ENCODE measurements around the gene PTGDR2.

DNA sequence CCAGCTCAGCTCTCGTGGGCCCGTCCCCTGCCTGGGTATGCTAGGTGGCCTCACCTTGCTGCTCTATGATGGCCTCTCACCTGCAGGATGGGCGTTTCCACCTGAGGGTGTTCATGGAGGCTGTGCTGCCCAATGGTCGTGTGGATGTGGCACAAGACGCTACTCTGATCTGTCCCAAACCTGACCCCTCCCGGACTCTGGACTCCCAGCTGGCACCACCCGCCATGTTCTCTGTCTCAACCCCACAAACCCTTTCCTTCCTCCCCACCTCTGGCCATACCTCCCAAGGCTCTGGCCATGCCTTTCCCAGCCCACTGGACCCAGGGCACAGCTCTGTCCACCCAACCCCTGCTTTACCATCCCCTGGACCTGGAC is 13.7 kb upstream of the PTGDR2 start:
- TF ChIP-seq CTCF (IDR thresholded peaks at IDR 0.05) = no peak
- no peak for TF ChIP-seq POLR2A (IDR thresholded peaks at IDR 0.05)
- no peak for TF ChIP-seq EP300 (IDR thresholded peaks at IDR 0.05)

All from ovary (tissue), 3 donors.